ENCODE data around the gene LHPP. TPM values are rescaled to one million over a fixed set of nuclear protein-coding genes. Genes with fewer than 3 reads are reported as not detected.

LHPP gene
- total RNA-seq, 1 donor from 2014 or later = 24.5 TPM

DNA sequence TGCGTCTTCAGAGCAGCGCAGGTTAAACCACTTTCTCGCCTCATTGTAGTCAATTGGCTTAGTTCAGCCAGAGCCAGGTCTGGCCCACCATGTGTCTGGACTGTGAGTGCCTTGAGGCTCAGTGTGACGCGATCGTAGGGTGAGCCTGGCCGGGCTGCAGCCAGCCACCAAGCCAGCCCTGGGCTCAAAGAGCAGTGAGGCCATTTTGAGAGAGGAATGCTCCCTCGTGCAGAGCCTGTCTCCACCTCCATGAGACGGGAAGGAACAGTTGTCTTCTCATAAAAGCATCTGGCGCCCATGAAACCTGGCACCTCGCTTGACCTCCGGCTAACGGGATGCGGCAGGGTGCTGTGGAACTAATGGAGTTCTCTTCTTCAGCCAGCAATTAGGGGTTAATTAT is 34.5 kb downstream of the LHPP start:
- Histone ChIP-seq H3K4me3 (no peak overlapping the region), H3K4me1 (peaks cover 25% of the 10 kb centered on the region), H2AFZ (replicated peaks) (no peak overlapping the region), H3K9ac (no peak overlapping the region), H4K20me1 (ENCODE audit: low read depth) (no peaks in the 10 kb centered on the region), H3K9me3 (ENCODE audit: low read depth) (peaks cover 6% of the 10 kb centered on the region), H3F3A (ENCODE audit: low read depth) (peaks cover 8% of the 10 kb centered on the region), H3K36me3 (peaks cover 7% of the 10 kb centered on the region), H3K27ac (no peak overlapping the region), H3K4me2 (no peak overlapping the region), H3K27me3 (no peaks in the 10 kb centered on the region), H3K79me2 (ENCODE audit: low read depth) (no peaks in the 10 kb centered on the region)
- DNase-seq (ENCODE audit: low spot score) = no peak
- H3K9me3 Mint-ChIP-seq = peaks cover 7% of the 10 kb centered on the region
- peaks cover 6% of the 10 kb centered on the region for H3K27me3 Mint-ChIP-seq (ENCODE audit: insufficient read depth, low read depth)
- H3K27ac Mint-ChIP-seq = no peak overlapping the region
- peaks cover 10% of the 10 kb centered on the region for H3K36me3 Mint-ChIP-seq
- no peak for TF ChIP-seq EZH2 (IDR thresholded peaks at IDR 0.05)
- TF ChIP-seq EZH2phosphoT487 (IDR thresholded peaks at IDR 0.05) = no peak
- TF ChIP-seq, protein P1, sequence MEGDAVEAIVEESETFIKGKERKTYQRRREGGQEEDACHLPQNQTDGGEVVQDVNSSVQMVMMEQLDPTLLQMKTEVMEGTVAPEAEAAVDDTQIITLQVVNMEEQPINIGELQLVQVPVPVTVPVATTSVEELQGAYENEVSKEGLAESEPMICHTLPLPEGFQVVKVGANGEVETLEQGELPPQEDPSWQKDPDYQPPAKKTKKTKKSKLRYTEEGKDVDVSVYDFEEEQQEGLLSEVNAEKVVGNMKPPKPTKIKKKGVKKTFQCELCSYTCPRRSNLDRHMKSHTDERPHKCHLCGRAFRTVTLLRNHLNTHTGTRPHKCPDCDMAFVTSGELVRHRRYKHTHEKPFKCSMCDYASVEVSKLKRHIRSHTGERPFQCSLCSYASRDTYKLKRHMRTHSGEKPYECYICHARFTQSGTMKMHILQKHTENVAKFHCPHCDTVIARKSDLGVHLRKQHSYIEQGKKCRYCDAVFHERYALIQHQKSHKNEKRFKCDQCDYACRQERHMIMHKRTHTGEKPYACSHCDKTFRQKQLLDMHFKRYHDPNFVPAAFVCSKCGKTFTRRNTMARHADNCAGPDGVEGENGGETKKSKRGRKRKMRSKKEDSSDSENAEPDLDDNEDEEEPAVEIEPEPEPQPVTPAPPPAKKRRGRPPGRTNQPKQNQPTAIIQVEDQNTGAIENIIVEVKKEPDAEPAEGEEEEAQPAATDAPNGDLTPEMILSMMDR (IDR thresholded peaks at IDR 0.05) = no peak
- H3K4me1 Mint-ChIP-seq = peaks cover 33% of the 10 kb centered on the region
- no peak overlapping the region for H3K4me3 Mint-ChIP-seq

DNA sequence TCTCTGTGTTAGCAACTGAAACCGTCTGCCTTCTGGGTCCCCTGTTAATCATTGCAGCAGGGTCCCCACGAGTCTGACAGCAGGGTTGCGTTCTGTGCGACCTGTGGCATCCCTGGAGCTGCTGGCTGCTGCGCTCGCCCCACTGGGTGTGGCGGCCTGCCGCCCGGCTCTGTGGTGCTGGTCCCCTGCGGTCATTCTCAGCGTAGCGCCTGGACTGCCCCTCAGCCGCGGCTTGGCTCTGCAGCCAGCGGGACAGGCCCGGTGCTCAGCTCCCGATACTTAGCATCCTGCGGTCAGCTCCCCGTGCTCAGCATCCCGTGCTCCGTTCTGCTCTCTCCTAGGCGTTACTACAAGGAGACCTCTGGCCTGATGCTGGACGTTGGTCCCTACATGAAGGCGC is 35.0 kb downstream of the LHPP start:
- Mint-ChIP-seq H3K4me3 (no peak overlapping the region), H3K27ac (no peak overlapping the region), H3K36me3 (peaks cover 11% of the 10 kb centered on the region), H3K4me1 (peaks cover 33% of the 10 kb centered on the region), H3K27me3 (ENCODE audit: insufficient read depth, low read depth) (peaks cover 6% of the 10 kb centered on the region), H3K9me3 (peaks cover 8% of the 10 kb centered on the region)
- Histone ChIP-seq H2AFZ (replicated peaks) (no peak overlapping the region), H3K4me3 (no peak overlapping the region), H3K36me3 (peaks cover 7% of the 10 kb centered on the region), H3K79me2 (ENCODE audit: low read depth) (no peaks in the 10 kb centered on the region), H3K9ac (no peak overlapping the region), H3K4me2 (no peak overlapping the region), H3K27ac (no peak overlapping the region), H3K27me3 (no peaks in the 10 kb centered on the region), H3F3A (ENCODE audit: low read depth) (peaks cover 8% of the 10 kb centered on the region), H4K20me1 (ENCODE audit: low read depth) (no peaks in the 10 kb centered on the region), H3K9me3 (ENCODE audit: low read depth) (peaks cover 6% of the 10 kb centered on the region), H3K4me1 (peaks cover 25% of the 10 kb centered on the region)
- TF ChIP-seq EZH2phosphoT487 (IDR thresholded peaks at IDR 0.05) (no peak), EZH2 (IDR thresholded peaks at IDR 0.05) (no peak)
- TF ChIP-seq, protein P1 (IDR thresholded peaks at IDR 0.05) = no peak
- DNase-seq (ENCODE audit: low spot score) = no peak

GRCh38 chr10:124497196-124497881 is 35.7 kb downstream of the LHPP start:
- Mint-ChIP-seq H3K9me3 (peaks cover 11% of the 10 kb centered on the region), H3K27me3 (ENCODE audit: insufficient read depth, low read depth) (peaks cover 3% of the 10 kb centered on the region), H3K27ac (no peak overlapping the region), H3K4me3 (no peak overlapping the region), H3K36me3 (peaks cover 15% of the 10 kb centered on the region), H3K4me1 (peaks cover 31% of the 10 kb centered on the region)
- Histone ChIP-seq H3K27ac (no peak overlapping the region), H4K20me1 (ENCODE audit: low read depth) (no peaks in the 10 kb centered on the region), H3K36me3 (peaks cover 7% of the 10 kb centered on the region), H3K9ac (no peak overlapping the region), H3K27me3 (no peaks in the 10 kb centered on the region), H3F3A (ENCODE audit: low read depth) (peaks cover 8% of the 10 kb centered on the region), H3K4me2 (no peak overlapping the region), H3K4me3 (no peak overlapping the region), H3K79me2 (ENCODE audit: low read depth) (no peaks in the 10 kb centered on the region), H3K9me3 (ENCODE audit: low read depth) (peaks cover 6% of the 10 kb centered on the region), H2AFZ (replicated peaks) (no peak overlapping the region), H3K4me1 (peaks cover 25% of the 10 kb centered on the region)
- TF ChIP-seq EZH2phosphoT487 (IDR thresholded peaks at IDR 0.05) = no peak
- TF ChIP-seq EZH2 (IDR thresholded peaks at IDR 0.05) = no peak
- TF ChIP-seq, protein P1 (IDR thresholded peaks at IDR 0.05) = no peak
- no peak for DNase-seq (ENCODE audit: low spot score)

All from neural progenitor cell (in vitro differentiated cells).